HG03439 (cell line): Measurements from ENCODE around the gene CXCR3.
"Not testable (repeated sequence)": the region's sequence is repeated elsewhere in the genome, so short reads cannot be mapped to it uniquely, and the experiment has no call there.

ENCODE experiments used
- ATAC-seq: cut with Tn5 transposase; IDR thresholded peaks from one replicate; pipeline ENCODE4 v1.9.1; 2021; ENCODE audit warnings: mild to moderate bottlenecking, moderate library complexity; ENCODE audit not compliant: unreplicated experiment

The CXCR3 gene

DNA sequence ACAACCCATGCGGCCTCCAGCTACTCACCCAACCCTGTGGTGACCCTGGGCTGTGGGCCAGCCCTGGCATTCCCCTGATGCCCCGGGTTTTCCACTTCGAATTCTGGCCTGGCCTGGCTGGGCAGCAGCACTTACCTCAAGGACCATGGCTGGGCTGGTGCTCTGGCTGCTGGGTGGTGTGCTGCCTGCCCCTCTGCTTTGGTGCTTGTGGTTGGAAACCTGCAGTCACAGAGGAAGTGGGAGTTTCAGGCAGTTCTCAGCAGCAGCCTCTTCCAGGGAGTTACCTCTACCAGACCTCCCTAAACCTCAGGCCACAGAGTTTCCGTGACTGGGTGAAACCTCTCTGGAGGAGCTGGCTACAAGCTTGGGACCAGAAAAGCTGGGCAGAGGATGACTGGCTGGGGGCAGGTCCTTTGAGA is at the start of gene CXCR3:
Gene CXCR3 (minus strand): TSS at position 209 of the 419 bp plus-strand sequence. CDS start 62 bp downstream, at position 147.
- ATAC-seq = peak; percentile 45

DNA sequence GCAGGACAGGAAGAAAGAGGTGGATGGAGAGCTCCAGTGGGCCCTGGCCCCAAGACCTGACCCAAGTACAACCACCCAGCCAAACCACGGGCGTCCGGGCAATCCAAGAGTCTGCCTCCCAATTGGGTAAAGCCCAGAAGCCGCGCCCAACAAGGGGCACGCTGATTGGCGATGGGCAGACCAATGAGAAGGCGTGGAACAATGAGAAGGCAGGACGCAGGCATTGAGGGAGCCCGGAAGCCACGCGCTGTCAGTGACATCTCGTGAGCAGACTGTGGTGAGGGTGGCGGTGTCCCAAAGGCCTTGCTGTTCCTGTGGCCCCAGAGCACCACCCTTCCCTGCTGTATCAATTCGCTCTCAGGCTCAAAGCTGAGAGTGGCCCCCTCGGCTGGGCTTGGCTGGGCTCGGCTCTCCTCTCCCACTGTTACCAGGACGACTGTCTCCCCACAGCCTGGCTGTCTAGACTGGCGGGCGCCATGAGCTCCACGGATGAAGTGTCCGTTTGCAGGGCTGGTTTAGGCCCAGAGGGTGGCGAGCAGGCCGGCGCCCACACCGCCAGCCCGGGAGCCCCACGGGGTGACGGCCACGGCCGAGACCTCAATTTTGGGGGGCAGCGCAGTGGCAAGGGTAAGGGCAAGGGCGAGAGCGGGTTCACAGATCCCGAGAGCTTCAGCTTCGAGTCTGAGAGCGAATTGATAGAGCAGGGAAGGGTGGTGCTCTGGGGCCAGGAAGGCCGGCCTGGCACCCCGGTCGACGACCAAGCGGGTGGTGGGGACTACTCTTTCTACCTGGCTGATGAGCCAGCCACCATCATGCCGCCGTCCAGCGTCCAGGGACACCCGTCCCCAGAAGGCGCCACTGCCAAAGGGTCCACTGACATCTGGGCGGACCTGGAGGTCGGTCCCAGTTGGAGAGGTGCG is 49.3 kb upstream of the CXCR3 start, which contains the start of gene LOC101059915:
Gene LOC101059915 (plus strand): TSS at position 219 of the 920 bp plus-strand sequence.
- ATAC-seq = no peak

DNA sequence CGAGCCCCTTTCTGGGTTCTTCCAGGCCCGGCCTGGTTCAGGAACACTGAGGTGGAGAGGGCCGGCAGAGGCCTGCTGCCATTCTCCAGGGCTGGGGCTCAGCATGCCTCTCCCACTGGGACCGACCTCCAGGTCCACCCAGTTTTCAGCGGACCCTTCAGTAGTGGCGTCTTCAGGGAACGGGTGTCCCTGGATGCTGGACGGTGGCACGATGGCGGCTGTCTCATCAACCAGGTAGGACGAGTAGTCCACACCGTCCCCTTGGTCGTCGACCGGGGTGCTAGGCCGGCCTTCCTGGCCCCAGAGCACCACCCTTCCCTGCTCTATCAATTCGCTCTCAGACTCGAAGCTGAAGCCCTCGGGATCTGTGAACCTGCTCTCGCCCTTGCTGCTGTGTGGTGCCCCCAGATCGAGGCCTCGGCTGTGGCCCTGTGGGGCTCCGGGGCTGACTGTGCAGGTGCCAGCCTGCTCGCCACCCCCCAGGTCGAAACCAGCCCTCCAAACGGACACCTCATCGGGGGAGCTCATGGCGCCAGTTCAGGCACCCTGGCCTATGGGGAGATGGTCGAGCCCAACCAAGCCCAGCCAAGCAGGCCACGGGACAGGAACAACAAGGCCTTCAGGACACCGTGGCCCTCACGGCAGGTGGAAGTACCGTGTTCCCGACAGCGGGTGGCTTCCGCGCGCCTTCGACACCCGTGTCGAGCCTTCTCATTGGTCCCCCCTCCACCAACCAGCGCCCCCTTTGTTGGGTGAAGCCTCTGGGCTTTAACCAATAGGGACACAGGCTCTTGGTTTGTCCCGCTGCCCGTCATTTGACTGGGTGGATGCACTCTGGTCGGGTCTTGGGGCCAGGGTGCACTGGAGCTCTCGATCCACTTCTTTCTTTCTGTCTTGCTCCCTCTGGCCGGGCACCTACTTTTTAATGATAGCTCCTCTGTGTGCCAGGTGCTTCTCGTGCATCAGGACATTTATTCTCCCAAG is 48.2 kb upstream of the CXCR3 start:
- no peak for ATAC-seq

DNA sequence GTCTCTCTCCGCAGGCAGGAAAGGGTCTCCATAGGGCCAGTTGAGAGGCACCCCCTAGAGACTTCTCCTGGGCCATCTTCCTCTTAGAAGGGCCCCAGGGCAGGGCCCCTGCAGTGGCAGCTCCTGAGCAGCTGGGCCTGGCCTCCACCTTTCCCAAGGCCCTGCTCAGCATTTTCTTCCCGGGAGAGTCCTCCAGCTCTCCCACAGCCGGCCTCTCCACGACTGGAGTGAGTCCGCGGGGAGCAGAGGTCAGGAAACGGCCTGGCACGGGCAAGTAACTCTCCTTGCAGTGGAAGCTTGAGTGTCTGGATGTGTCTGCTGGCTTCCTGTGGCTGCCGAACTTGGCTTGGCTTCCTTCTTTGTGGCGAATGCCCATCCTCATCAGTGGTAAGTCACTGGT is 47.4 kb upstream of the CXCR3 start:
- ATAC-seq = no peak

DNA sequence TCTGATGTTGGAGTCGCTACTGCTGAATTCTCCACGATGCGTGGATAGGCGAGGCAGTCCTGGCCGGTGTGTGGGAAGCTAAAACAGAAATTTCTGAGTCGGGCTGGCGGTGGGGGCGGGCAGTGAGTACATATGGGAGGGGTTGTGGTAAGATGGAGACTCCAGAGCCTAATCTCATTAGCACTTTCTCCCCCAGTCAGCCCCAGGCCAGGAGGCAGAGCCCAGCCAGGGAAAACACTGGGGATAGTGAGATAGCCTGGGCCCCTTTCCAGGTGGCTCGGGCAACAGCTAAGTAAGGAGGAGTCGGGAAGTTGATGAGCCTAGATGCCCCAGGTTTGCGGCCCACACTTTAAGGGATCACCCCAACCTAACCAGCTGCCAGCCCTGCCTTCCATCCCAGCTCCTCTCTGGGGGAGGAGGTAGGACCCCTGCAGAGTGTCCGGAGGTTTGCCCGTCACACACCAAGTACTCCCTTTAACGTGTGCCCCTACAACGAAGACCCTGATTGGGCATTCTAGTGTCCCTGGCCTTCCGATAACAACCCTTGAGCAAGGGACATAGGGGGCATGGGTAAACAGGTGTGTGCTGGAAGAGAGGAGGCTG is 46.7 kb upstream of the CXCR3 start:
- ATAC-seq = no peak

DNA sequence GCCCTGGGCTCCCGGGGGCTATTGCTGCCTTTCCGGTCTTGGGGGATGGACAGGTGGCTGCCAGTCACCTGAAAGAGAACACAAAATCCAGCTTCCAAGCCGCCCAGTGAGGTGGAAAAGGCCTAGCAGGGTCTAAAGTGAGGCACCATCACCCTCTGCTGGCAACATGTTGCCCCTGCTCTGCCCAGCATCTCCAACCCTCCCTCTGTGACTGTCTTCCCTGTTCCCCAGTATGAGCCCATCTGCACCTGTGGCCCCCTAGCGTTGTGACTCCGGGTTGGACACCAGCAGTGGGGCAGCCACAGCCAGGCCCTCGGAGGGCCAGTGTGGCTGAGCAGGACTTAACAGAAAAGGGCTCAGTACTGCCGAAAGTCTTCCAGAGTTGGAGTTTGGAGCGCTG is 45.9 kb upstream of the CXCR3 start:
- ATAC-seq = not testable (repeated sequence)

DNA sequence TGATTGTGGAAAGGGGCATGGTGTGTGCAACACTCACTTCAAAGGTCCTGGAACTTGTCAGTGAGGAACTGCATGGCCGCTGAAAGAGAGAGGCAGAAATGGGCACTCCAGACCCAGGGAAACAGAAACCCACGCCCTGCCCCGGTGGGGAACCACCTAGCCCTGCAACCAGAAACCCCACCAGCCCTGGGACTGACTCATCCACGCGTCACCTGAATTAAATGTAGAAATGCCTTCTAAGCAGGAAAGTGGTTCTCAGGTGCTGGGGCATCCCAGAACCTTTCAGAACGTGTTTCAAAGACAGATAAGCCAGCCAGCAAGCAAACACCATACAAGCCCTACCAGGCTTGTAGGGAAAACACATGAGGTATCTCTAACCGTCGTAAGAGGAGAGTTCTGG is 44.9 kb upstream of the CXCR3 start:
- not testable (repeated sequence) for ATAC-seq

DNA sequence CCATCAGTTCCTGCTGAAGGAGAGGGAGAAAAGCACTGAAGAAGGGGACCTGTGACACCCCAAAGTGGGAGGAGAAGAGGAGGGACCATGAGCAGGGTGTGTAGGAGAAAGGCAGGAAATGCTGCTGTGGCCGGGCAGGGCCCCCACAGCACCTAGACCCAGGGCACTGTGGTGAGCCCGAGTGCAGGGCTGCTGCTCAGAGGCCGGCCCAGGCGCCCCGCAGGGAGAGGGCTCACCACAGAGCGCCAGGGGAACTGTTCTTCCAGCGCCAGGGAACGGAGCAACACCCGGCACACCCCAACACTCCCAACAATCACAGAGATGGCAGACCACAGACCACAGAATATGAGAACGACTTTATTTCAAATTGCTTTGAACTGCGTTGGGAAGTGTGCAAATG is 44.3 kb upstream of the CXCR3 start:
- not testable (repeated sequence) for ATAC-seq

DNA sequence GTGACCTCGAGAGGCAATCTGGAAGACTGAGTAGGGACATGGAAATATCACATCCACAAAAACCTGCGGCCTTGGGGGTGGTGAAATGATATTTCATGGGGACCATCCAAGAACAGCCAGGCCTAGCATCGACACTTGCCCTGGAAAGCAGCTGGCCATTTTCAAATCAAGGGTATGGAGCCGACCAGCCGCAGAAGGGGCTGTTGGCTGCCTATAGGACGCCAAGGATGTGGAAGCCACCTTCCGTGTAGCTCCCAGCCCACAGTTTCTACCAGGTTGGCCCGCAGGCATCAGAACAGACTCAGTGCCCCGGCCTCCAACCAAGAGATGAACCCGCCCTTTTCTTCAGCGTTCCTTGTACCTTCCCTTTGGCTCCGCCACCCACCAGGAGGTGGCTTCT is 43.6 kb upstream of the CXCR3 start:
- ATAC-seq = no peak

DNA sequence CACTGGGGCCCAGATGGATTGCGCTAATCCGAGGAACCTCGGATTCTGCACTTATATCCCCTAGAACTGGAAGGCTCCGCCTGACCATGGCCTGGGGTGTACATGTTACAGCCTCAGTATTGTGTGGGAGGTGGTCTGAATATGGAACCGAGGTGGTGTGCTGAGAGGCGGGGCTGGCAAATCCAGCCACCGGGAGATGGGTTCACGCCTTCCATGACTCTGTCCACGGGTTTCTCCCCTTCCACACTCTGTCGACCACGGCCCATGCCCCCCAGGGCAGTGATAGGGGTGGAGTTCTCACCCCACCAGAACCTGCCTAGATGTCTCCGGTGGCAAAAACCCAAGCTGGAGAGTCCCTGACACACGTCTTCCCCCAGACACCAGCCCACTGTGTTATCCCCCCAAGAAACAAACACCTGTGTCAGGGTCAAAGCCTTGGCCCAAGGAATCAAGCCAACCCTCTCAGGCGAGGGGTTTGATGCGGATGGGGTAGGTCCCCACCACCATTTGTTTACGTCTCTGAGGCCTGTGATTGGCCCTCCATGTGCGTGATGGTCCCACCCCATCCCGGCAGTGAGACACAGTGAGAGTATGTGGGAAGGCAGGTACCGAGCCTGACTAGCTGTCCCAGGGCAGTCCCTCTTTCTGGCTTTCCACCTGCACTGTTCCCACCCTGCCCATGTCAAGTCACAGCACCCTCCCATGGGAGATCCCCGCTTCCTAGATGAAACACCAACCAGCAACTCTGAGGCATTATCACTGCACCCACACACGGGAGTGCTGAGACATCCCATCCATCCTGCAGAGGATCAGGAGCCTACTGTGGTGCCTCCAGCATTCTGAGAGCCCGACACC is 42.5 kb upstream of the CXCR3 start:
- ATAC-seq = no peak

DNA sequence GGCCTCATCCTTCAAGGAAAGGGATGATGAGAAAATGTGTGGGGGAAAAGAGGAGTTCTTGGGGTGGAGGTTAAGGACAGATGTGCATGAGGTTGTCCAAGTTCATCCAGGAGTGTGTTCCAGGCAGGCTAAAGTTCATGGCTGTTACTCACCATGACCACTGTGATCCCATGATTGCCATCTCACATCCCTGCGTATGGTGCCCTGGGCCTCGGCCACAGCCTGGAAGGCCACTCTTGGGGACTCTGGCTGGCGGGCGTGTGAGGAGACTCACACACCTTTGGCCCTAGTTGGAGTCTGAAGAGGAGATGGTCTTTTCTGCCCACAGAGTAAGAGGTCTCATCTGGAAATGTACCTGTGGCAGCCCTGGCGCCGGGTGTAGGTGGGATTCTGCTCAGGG is 41.6 kb upstream of the CXCR3 start:
- no peak for ATAC-seq

DNA sequence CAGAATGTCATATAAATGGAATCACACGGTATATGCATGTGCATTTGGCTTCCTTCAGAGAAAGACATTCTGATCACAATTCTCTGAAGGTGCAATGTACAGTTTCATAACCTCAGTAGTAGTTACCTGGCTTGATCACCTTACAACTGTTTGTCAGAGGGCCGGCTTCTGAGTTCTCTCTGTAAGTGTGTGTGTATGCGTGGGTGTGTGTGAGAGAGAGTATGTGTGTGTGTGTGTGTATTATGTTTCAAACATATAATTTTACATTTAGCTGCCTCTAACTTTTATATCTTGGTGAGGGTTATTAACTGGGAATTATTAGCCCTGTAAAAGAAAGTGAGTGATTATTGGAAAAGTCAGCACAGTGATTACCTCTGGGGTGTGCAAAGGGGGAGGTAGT is 41.0 kb upstream of the CXCR3 start:
- no peak for ATAC-seq

DNA sequence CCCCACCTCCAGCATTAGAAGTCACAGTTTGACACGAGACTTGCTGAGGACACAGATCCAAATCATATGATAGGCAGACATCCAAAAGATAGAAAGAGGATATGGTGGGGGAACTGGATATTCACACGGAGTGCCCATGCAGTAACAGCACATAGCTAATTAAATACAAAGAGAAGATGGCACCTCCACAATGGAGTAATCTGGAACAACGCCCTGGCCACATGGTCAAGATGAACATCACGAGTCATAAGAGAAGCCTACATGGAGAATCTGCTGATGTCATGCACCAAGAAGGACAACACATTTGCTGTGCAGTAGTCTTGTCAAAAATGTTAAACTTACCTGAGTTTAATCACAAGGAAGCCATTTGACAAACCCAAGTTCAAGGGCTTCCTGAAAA is 39.0 kb upstream of the CXCR3 start:
- ATAC-seq = no peak

DNA sequence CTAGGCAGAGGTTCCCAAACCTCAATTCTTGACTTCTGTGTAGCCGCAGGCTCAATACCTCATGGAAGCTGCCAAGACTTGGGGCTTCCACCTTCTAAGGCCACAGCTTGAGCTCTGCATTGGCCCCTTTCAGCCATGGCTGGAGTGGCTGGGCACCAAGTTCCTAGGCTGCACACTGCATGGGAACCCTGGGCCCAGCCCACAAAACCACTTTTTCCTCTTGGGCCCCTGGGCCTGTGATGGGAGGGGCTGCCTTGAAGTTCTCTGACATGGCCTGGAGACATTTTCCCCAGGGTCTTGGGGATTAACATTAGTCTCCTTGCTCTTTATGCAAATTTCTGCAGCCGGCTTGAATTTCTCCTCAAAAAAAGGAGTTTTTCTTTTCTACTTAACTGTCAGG is 35.0 kb upstream of the CXCR3 start:
- no peak for ATAC-seq

DNA sequence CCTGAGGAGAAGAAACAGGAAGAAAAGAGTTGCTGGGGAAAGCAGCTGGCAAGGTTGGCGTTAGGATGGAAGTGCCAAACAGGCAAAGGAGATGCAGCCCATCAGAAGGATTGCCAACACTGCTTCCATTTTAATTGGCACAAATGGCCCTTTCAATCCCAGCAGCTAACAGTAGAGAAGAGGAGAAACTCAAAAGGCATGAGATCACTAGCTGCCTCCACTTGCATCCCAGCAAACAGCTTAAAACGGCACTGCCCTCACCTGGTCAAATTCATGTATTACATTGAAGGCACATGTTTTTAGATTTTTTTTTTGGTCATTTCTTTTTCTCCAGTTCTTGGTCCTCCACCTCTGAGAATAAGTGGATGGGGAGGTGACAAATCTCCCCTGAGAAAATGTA is 34.1 kb upstream of the CXCR3 start:
- ATAC-seq = no peak

DNA sequence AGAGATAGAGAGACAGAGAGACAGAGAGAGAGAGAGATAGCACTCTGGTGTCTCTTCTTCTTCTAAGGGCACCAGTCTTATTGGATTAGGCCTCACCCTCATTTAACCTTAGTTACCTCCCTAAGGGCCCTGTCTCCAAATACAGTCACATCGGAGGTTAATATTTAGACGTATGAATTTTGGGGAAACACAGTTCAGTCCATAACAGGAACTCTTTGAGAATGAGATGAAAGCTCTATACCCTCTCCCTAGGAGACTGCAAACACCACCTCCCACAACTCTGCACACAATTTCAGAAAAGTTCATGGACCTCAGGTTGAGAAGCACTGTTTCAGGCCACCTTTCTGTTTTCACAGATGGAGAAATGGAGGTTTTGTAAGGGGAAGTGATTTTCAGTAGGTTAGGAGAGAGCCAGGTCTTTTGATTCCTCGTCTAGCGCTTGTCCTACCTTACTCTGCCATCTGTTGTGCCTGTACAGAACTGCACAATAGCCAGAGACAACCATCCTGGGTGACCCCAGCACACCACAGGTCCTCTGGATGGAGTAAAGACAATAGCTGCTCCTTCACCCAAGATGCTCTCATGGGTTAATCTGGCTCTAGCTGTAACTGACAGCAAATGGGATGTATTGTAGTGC is 32.1 kb upstream of the CXCR3 start:
- no peak for ATAC-seq

DNA sequence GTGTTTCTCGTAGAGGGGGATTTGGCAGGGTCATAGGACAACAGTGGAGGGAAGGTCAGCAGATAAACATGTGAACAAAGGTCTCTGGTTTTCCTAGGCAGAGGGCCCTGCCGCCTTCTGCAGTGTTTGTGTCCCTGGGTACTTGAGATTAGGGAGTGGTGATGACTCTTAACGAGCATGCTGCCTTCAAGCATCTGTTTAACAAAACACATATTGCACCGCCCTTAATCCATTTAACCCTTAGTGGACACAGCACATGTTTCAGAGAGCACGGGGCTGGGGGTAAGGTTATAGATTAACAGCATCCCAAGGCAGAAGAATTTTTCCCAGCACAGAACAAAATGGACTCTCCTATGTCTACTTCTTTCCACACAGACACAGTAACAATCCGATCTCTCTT is 26.1 kb upstream of the CXCR3 start:
- not testable (repeated sequence) for ATAC-seq

DNA sequence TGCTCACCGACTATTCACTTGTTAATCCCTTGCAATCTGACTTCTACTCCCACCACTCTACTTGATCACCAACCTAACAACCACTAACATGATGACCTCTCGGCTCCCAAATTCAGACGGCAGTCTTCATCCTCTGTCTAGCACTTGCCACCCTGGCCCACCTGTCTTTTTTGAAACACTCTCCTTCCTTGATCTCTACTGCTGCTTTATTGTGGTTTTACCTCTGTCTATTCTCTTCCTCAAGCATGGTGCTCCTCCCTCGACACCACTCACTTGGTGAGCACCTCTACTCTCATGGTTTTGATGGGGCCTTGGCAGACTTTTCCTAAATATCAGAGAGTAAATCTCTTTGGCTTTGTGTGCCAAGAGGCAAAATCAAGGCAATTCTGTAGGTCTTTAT is 21.7 kb upstream of the CXCR3 start:
- no peak for ATAC-seq

DNA sequence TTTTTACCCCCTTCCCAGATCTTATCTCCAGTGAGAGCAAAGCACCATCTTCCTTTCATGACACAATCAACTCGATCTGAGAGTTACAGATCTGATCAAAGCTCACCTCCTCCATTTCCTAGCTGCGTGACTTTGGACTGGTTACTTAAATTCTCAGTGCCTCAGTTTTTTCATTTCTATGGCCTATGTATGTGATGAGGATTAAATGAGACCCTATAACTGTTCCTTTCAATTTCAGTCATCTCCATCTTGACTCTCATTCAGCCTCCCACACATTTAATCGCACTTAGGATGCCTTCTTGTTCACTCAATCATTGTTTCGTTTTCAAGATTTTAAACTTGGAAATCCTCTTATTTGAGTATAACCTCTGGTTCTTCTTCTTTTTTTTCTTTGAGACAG is 20.1 kb upstream of the CXCR3 start:
- ATAC-seq = no peak

DNA sequence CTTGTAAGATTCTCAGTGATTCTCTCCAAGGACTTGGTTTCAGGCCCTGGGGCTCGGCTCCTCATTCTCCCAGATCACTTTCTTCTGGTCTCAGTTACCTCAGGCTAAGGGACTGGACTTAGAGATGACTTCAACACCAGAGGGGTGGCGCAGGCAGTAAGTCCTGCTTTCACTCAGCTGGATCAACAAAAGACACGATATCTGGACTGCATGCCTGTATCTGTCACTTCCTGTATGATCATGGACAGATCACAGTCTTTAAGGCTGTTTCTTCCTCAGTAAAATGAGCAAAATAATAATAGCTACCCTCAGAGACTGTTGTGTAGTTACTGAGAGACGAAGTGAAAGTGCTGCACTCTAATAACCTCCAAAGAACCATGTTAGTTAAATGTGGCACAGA is 19.5 kb upstream of the CXCR3 start:
- no peak for ATAC-seq
